Mesodermal cell (in vitro differentiated cells): ENCODE measurements around the gene CRYGC.
"Not testable (repeated sequence)": the region's sequence is repeated elsewhere in the genome, so short reads cannot be mapped to it uniquely, and the experiment has no call there.

Experiments
- H3K27ac ChIP-seq: 2 replicates; pipeline ENCODE4 v1.7.0; 2013; ENCODE audit warnings: mild to moderate bottlenecking, low read depth, low read length, moderate library complexity; ENCODE audit not compliant: severe bottlenecking
- H3K36me3 ChIP-seq: 2 replicates; pipeline ENCODE4 v1.7.1; 2013; ENCODE audit warnings: mild to moderate bottlenecking, low read length, moderate library complexity; ENCODE audit not compliant: control insufficient read depth, insufficient read depth
- H3K4me1 ChIP-seq: one replicate; pipeline ENCODE4 v1.7.1; 2013; ENCODE audit warnings: mild to moderate bottlenecking, low read length; ENCODE audit not compliant: insufficient read depth, control insufficient read depth, poor library complexity, severe bottlenecking
- H3K4me3 ChIP-seq: 2 replicates; pipeline ENCODE4 v1.7.0; 2013; ENCODE audit warnings: low read length, control low read depth, mild to moderate bottlenecking; ENCODE audit not compliant: insufficient read depth, poor library complexity, severe bottlenecking; ENCODE audit errors: extremely low read depth
- H3K9me3 ChIP-seq: 2 replicates; pipeline ENCODE4 v1.7.1; 2013; ENCODE audit warnings: mild to moderate bottlenecking, low read length, moderate library complexity; ENCODE audit not compliant: control insufficient read depth
- WGBS, 2 experiments: methylation state at CpG; one replicate each; pipeline ENCODE4 v1.1.5; 2013; ENCODE audit warnings: missing lambda C conversion rate in 2 of 2; ENCODE audit not compliant: insufficient coverage in 2 of 2; 5-methylcytosine and 5-hydroxymethylcytosine counted together

Gene CRYGC

GRCh38 chr2:208150956-208151355 lies 21.3 kb upstream of the CRYGC start:
- H3K36me3 ChIP-seq: no peaks in the 10 kb centered on the region
- no peaks in the 10 kb centered on the region for H3K4me1 ChIP-seq
- H3K9me3 ChIP-seq: no peaks in the 10 kb centered on the region
- WGBS, 2 experiments: 100% methylated on average over 1 of the region's 1 CpG; no CpG with 5 or more reads in 1 of the 2 experiments
- no peak overlapping the region for H3K4me3 ChIP-seq
- no peak overlapping the region for H3K27ac ChIP-seq

- no peak overlapping the region for H3K27ac ChIP-seq
- no peaks in the 10 kb centered on the region for H3K36me3 ChIP-seq
- H3K9me3 ChIP-seq: no peaks in the 10 kb centered on the region
- H3K4me1 ChIP-seq: no peaks in the 10 kb centered on the region
- H3K4me3 ChIP-seq: no peak overlapping the region
These were observed 20.5 kb upstream of the CRYGC start for GRCh38 chr2:208150094-208150493.

- Histone ChIP-seq H3K4me3 (no peak overlapping the region), H3K9me3 (no peaks in the 10 kb centered on the region), H3K4me1 (no peaks in the 10 kb centered on the region), H3K36me3 (no peaks in the 10 kb centered on the region), H3K27ac (no peak overlapping the region)
- 29% methylated on average over 1 of the region's 2 CpGs; no CpG with 5 or more reads in 1 of the 2 experiments for WGBS, 2 experiments
These were observed 19.2 kb upstream of the CRYGC start for GRCh38 chr2:208148803-208149202.

- no peaks in the 10 kb centered on the region for H3K36me3 ChIP-seq
- 79 to 88% methylated on average over 3 of the region's 3 CpGs for WGBS, 2 experiments
- H3K9me3 ChIP-seq: no peaks in the 10 kb centered on the region
- H3K4me3 ChIP-seq: no peak overlapping the region
- H3K27ac ChIP-seq: no peak overlapping the region
- H3K4me1 ChIP-seq: no peaks in the 10 kb centered on the region
These were observed 18.1 kb upstream of the CRYGC start for GRCh38 chr2:208147759-208148158.

GRCh38 chr2:208147008-208147407 lies 17.4 kb upstream of the CRYGC start:
- no peak overlapping the region for H3K27ac ChIP-seq
- no peaks in the 10 kb centered on the region for H3K4me1 ChIP-seq
- no peak overlapping the region for H3K4me3 ChIP-seq

GRCh38 chr2:208146006-208146405 lies 16.4 kb upstream of the CRYGC start, which contains the start of gene CRYGB:
Gene CRYGB (minus strand): TSS chr2:208146158. CDS start chr2:208146120, 38 bp downstream.
- Histone ChIP-seq H3K36me3 (no peaks in the 10 kb centered on the region), H3K27ac (no peak within 1 kb of the TSS)
- 56 to 79% methylated on average over 4 of the region's 6 CpGs for WGBS, 2 experiments

More at GRCh38 chr2:208147008-208147407, 17.4 kb upstream of the CRYGC start:
- Histone ChIP-seq H3K36me3 (no peaks in the 10 kb centered on the region), H3K9me3 (no peaks in the 10 kb centered on the region)

DNA sequence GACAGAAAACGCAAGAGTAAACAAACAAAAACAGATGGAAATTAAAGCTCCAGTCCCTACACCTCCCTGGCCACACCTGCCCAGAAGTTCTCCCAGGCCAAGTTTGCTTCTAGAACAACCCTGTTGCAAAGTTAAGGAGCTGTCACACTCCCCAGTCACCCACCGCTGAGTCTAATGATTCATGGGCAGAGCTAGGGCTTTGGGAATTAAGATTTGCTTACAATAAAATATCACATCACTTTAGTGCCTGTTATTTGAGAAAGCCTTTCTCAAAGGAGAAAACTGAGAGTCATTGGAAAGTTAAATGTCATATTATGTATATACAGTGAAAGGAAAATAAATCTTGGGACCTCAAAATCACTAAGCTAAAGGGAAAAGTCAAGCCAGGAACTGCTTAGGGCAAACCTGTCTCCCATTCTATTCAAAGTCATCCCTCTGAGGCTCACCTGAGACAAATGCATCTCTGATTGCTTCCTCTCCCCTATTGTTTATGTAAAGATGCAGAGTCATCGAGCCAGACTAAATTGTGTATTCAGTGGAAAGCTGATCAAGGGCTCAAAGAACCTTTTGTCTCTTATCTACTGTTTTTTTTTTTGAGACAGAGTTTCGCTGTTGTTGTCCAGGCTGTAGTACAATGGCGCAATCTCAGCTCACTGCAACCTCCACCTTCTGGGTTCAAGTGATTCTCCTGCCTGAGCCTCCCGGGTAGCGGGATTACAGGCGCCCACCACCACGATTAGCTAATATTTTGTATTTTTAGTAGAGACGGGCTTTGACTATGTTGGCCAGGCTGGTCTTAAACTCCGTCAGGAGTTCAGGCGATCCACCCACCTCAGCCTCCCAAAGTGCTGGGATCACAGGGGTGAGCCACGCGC lies 13.5 kb upstream of the CRYGC start:
- Histone ChIP-seq H3K36me3 (no peaks in the 10 kb centered on the region), H3K9me3 (peaks cover 3% of the 10 kb centered on the region), H3K27ac (no peak overlapping the region), H3K4me1 (no peaks in the 10 kb centered on the region), H3K4me3 (no peak overlapping the region)
- WGBS, 2 experiments: 65 to 66% methylated on average over 6 to 10 of the region's 14 CpGs

More at GRCh38 chr2:208146006-208146405, 16.4 kb upstream of the CRYGC start, which contains the start of gene CRYGB:
- no peaks in the 10 kb centered on the region for H3K4me1 ChIP-seq
- H3K9me3 ChIP-seq: no peaks in the 10 kb centered on the region
- H3K4me3 ChIP-seq: no peak within 1 kb of the TSS

- peaks cover 3% of the 10 kb centered on the region for H3K9me3 ChIP-seq
- H3K4me1 ChIP-seq: no peaks in the 10 kb centered on the region
- no peaks in the 10 kb centered on the region for H3K36me3 ChIP-seq
- 87 to 88% methylated on average over 5 of the region's 8 CpGs for WGBS, 2 experiments
- no peak overlapping the region for H3K27ac ChIP-seq
- no peak overlapping the region for H3K4me3 ChIP-seq
These were observed 12.8 kb upstream of the CRYGC start for GRCh38 chr2:208142240-208142924.

GRCh38 chr2:208139447-208139846 lies 9.8 kb upstream of the CRYGC start:
- Histone ChIP-seq H3K4me1 (no peaks in the 10 kb centered on the region), H3K4me3 (no peak overlapping the region), H3K9me3 (peaks cover 3% of the 10 kb centered on the region), H3K27ac (no peak overlapping the region), H3K36me3 (no peaks in the 10 kb centered on the region)
- 90 to 93% methylated on average over 17 to 18 of the region's 18 CpGs for WGBS, 2 experiments

DNA sequence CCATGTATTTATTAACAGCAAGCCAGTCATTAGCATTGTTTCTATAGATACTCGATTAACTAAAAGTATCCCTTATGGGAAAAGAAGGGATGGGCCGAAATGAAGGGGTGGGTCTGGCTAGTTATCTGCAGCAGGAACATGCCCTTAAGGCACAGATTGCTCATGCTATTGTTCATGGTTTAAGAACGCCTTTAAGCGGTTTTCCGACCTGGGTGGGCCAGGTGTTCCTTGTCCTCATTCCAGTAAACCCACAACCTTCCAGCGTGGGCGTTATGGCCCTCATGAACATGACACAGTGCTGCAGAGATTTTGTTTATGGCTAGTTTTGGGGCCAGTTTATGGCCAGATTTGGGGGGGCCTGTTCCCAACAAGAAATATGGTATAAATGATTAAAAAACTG lies 8.7 kb upstream of the CRYGC start:
- H3K4me1 ChIP-seq, H3K4me3 ChIP-seq, H3K27ac ChIP-seq, H3K9me3 ChIP-seq, H3K36me3 ChIP-seq: not testable (repeated sequence)
- WGBS, 2 experiments: 100% methylated on average over 3 of the region's 7 CpGs

DNA sequence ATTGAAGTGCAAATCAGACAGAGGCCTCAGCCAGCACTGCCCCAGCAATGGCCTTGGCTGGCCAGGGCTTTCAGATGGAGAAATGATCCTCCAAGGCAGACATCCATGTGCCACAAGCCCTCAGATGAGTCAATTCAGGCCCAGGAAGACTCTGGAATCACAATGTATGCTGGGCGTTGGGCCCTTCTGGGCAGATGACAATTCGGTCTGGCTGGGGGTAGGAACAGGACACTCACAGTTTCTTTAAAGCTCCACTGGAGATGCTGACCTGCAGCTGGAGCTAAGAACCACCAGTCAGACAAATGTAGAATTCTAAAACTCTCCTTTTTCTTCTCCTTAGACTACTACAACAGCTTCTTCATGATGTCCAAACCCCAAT lies 7.1 kb upstream of the CRYGC start:
- no peak overlapping the region for H3K27ac ChIP-seq
- H3K36me3 ChIP-seq: no peaks in the 10 kb centered on the region
- WGBS, 2 experiments: 90 to 92% methylated on average over 2 of the region's 2 CpGs
- peaks cover 3% of the 10 kb centered on the region for H3K9me3 ChIP-seq
- no peaks in the 10 kb centered on the region for H3K4me1 ChIP-seq
- no peak overlapping the region for H3K4me3 ChIP-seq
